Peyer's patch (tissue), 4 donors: ENCODE data around the gene DHRSX.

ENCODE experiments used
- CTCF ChIP-seq, 6 experiments: fragments of 450-650 bp in 4 of 6; fragments of 200-600 bp in 2 of 6; sonication (generic) in 1 of 6; IDR thresholded peaks; one replicate each; pipeline ENCODE4 v1.5.1; 2017 to 2019; ENCODE audit warnings: antibody characterized with exemption in 6 of 6, mild to moderate bottlenecking in 3 of 6, moderate library complexity in 1 of 6
- POLR2A ChIP-seq, 2 donors: fragments of 450-650 bp; IDR thresholded peaks; one replicate each; pipeline ENCODE4 v1.5.1; 2017; ENCODE audit warnings: antibody characterized with exemption in 2 of 2, mild to moderate bottlenecking in 2 of 2, moderate library complexity in 2 of 2

GRCh38 chrX:2471641-2472040, 29.1 kb downstream of the DHRSX start:
- no peak for TF ChIP-seq POLR2A (IDR thresholded peaks at IDR 0.05)
- no peak for TF ChIP-seq CTCF (IDR thresholded peaks at IDR 0.05)
